NCI-H748 (cell line): ENCODE data around the gene HMGCS1.
"Not testable (repeated sequence)": the region's sequence is repeated elsewhere in the genome, so short reads cannot be mapped to it uniquely, and the experiment has no call there.

Experiments used
- DNase-seq: peaks from one replicate; lab custom pipeline; 2025; ENCODE audit not compliant: unreplicated experiment; lab: John Stamatoyannopoulos, UW

HMGCS1 gene

DNA sequence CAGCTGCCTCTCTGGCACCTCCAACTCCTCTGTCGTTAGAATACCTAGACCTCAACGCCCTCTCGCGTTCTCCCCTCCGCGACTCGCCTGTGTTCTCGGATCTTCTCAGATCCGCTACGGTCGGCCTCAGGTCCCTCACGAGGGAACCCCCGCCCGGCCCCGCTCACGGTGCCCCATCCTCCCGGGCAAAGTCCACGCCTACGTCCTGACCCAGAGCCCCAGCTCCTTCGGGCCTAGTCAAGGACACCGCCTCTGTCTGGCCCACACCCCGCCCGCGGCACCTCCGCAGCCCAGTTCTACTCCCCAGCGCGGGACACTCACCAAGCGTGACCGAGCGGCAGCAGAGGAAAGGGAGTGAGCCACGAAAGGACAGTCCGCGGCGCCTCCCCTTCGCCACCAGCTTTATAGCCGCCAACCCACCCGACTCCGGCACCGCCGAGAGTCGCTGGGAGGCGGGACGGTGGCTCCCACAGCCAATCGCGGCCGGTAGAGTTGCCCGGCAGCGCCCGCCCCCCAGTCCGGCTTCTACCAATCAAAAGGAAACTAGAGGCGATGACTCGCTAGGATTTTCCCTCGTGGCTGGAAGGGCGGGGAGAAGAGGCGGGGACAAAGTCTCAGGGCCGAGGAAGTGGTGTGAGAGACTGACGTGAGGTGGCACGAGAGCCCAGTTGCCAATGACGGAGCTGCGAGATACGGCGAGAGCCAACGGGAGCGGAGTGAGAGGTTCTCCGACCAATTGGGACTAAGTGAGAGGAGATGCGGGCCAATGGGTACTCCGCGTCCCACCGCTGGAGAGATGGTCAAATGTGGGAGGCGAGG, at the start of gene HMGCS1:
Gene HMGCS1, minus strand, starts transcription at position 378 of the 819 bp plus-strand sequence. CDS start 14,447 bp downstream, outside the sequence.
- peak; percentile 100 for DNase-seq

DNA sequence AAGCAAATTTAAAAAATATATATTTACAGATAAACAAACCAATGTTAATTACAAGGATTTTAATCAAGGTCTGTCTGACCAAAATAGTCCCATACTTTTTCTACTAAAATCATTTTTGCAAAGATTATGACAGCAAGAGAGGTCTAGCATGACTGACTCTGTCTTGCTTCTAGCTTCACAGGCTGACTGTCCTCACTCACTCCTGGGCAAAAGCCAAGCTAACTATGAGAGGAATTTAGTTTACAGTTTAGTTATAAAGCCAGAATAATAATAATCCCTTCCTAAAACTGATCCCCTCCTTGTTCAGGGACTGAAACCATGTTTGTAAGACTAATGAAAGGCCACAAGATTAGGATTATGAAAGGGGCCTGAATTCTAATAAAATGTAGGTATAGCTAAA, 45.5 kb upstream of the HMGCS1 start:
- DNase-seq: no peak

DNA sequence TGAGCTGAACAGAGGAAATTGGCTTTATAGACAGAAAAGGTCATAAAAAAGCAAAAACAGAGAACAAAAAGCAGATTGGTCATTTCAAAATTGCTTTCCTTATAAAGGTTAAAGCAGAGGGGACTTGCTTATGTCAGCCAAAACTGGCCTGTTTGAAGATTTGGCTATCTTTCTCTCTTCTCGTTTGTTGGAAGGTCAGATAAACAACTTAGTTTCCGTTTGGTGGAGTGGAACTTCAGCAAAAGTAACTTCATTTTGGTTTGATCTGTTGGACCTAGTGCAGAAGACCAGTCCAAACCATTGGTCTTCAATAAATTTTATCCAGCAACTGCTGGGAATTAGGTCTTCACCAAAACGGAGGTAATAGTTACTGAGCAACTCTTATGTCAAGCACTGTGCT, 45.1 kb upstream of the HMGCS1 start:
- DNase-seq: no peak

DNA sequence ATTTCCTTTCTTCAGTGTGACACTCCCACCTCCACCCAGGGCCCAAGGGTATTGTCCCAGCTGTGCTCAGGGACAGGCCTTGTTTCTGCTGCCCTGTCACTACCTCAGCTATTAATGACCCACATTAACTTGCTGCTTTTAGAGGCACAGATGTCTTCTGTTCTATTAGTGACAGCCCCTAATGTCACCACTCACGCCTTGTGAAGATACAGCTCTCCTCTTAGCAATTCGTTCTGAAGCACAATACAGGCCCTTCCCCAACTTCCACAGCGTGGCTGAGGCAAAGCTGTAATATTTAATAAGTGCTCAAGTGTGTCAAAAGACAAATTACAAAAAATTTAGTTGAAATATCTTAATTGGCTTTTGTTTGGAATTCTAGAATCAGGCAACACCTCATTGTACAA, 44.7 kb upstream of the HMGCS1 start:
- DNase-seq: no peak

DNA sequence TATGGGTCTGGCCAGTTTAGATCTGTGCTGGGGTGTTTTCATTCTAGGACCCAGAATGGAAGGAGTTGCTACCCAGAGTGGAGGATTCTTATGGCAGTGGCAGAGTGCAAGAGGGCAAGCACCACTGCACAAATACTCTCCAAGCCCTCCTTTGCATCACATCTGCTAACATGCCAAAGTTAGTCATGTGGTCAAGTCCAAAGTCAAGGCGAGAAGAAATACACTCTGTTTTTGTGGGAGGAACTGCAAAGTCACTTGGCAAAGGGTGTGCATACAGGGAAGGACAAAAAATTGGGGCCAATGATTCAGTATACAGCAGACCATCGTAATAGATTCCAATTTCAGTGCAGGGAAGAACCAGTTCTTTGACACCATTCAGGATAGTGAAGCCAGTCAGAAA, 43.9 kb upstream of the HMGCS1 start:
- DNase-seq: no peak

DNA sequence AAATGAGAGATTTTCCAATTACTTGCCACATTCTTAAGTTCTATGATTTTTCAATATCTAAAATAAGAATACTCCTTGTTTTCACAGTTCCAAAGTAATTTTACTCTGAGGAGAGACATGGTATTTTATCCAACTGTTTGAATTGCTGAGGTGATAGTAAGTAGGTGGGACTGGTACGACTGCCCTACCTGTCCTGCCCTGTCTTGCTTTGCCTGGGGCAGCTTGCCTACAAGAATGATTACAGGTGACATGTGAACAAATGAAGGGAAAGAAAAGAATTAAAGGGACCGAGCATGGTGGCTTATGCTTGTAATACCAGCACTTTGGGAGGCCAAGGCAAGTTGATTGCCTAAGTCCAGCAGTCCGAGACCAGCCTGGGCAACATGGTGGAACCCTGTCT, 41.6 kb upstream of the HMGCS1 start:
- no peak for DNase-seq

DNA sequence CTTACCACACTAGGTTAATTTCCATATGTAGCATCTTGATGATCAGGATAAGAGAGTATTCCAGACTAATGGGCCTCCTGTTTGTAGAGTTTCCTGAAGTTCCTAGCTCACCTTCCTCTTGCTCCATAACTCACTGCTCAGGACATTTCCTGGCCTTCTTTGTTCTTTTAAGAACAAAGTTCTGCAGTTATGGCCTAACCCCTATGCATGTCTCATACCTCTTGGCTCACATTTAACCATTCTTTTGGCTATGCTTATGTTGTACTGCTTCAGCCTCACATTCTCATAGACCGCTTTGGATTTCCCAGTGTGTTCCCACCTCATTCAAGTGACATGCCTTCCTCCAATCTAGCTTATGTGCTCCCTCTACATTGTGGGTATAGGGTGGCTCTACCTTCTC, 40.5 kb upstream of the HMGCS1 start:
- DNase-seq: no peak

DNA sequence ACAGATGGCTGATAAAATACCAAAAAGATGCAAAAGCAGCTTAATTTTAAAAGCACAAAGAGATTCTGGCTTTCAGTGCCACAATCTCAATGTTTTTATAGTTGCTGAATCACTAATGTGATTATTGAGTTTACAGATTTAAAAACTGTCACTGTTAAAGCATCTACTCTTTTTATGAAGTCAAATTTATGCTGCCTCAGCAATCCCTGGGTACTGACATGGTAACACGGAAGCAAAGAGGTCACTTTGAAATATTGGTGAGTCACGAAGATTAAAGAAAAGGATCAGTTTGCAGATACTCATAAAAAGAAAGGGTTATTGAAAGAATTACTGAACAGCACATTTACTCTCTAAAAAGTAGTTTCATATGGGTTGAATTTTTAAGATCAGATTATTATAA, 39.7 kb upstream of the HMGCS1 start:
- no peak for DNase-seq

DNA sequence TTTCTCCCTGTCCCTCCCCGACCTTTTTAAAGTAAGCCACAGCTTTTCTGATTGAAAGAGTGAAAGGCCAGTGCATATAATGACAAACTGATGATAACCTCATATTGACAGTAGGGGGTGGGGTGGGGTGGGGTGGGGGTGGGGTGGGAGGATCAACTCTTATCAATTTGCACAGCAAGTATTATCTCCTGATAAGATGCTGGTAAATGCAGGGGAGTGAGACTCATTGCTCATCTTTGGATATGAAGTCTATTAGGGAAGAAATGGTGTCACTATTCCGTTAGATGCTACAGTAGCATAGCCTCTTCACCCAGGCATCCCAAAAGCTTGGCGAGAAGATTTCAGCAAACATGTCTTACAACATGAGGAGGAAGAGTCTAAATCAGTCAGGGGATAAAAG, 38.9 kb upstream of the HMGCS1 start:
- no peak for DNase-seq

DNA sequence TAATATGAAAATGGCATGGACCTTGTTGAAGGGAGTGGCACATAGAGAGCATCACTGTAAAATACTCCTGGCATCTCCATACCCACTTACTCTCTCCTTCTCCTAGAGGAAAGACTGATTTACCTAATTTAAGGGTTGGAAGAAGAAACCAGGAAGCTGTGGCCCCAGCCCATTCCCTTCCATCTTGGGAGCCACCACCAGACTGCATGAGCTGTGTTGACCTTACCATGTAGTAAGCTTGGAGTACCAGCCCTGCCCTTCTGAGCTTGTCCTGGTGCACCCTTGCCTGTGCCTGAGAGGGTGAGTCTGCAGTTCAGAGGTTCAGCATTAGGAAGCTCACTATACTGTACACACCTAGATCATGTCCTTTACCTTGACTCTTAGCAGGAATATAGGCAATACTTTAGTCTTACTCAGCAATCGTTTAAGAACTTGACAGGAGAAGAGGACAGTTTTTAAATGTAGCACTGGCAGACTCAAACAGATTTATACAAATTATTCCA, 35.7 kb upstream of the HMGCS1 start:
- DNase-seq: no peak

DNA sequence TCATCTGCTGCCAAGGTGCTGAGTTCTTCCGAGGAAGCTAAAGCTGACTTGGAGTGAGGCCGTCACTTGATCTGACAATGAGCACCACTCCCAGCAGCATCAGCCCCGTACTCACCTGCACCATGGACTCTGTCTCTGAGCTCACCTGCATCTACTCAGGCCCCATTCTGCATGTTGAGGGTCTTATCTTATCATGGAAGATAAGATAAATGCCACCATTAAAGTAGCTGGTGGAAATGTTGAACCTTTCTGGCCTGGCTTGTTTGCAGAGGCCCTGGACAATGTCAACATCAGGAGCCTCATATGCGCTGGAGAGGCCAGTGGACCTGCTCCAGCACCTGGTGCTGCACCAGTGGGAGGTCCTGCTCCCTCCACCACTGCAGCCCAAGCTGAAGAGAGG, 35.0 kb upstream of the HMGCS1 start:
- DNase-seq: no peak

DNA sequence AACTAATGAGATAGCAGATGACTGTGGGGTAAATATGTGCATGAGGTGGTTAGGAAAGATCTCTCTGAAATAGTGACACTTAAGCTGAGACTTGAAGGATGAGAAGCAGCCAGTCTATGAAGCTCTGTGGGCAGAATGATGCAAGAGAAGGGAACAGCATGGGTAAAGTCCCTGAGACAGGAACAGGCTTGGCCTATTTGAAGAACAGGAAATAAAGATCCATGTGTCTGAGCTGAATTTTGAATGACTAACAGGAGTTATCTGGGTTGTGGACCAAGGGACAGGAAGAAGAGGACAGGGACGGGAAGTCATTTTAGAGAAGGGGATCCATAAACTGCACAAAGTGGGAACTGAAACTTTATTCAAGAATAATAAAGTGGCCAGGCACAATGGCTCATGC, 25.6 kb upstream of the HMGCS1 start:
- no peak for DNase-seq

DNA sequence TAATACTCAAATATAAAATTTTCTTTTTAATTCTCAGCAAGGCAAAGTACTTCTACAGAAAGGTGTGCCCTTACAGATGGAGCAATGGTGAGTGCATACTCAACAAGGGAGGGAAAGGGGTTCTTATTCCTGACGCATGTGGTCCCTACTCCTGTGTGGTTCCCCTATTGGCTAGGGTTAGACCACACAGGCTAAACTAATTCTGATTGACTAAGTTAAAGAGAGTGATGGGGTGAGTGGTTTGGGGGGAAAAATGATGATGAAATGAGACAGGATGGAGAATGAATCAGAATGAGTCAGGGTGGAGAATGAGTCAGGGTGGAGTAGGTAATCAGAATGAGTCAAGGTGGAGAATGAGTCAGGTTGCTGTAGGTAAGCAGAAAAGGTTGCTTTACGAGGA, 22.9 kb upstream of the HMGCS1 start:
- DNase-seq: no peak

DNA sequence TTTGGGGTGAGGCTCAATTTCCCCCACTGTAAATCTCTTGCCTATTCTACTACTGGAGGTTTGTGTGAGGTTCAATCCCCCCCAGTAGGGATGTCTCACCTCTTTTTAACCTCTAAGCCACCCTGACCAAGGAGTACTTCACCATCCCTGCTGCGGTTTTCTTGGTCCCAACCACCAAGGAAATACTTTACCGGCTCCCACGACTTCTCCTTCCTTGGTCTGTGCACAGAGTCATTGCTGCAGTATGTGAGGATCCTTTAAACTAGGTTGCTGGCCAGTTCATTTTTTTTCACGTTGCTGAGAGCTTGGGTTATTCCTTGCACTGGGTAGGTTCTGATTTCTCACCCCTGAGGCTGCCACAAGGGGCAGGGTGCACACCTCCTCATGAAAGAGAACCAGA, 22.5 kb upstream of the HMGCS1 start:
- DNase-seq: no peak

DNA sequence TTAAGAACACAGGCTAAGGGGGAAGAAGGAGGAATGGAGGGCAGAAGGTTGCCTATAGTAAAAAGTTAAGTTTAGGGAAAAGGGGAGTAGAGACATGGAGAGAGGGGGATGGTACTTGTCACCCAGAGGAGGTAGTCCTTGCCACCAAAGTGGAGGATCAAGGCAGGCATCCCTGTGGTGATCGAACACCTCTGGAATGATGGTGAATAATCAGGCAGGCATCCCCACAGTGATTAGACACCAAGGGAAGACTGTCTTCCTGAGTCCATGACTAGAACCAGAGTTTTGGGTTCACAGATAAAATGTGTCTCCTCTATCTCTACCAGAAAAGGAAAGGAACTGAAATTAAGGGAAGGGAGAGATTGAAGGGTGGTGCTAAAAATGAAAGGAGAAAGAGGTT, 19.2 kb upstream of the HMGCS1 start:
- DNase-seq: no peak

DNA sequence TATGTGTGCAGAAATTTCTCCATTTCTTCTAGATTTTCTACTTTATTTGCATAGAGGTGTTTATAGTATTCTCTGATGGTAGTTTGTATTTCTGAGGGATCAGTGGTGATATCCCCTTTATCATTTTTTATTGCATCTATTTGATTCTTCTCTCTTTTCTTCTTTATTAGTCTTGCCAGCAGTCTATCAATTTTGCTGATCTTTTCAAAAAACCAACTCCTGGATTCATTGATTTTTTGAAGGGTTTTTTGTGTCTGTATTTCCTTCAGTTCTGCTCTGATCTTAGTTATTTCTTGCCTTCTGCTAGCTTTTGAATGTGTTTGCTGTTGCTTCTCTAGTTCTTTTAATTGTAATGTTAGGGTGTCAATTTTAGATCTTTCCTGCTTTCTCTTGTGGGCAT, 12.4 kb upstream of the HMGCS1 start:
- not testable (repeated sequence) for DNase-seq

DNA sequence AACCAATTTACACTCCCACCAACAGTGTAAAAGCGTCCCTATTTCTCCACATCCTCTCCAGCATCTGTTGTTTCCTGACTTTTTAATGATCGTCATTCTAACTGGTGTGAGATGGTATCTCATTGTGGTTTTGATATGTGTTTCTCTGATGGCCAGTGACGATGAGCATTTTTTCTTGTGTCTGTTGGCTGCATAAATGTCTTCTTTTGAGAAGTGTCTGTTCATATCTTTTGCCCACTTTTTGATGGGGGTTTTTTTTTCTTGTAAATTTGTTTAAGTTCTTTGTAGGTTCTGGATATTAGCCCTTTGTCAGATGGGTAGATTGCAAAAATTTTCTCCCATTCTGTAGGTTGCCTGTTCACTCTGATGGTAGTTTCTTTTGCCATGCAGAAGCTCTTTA, 10.3 kb upstream of the HMGCS1 start:
- DNase-seq: not testable (repeated sequence)

DNA sequence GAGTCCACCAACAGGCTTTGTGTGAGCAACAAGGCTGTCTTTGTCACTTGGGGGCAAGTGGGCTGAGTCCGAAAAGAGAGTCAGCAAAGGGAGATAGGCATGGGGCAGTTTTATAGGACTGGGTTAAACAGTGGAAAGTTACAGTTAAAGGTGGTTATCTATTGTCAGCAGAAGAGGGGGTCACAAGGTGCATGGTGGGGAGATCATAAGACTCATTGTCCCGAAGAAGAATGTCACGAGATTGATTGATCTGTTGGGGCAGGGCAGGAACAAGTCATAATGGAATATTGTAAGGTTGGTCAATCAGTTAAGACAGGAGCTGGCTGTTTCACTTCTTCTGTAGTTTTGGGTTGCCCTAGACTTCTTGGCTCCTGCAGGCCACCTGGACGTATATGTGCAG, 7.6 kb upstream of the HMGCS1 start:
- no peak for DNase-seq

DNA sequence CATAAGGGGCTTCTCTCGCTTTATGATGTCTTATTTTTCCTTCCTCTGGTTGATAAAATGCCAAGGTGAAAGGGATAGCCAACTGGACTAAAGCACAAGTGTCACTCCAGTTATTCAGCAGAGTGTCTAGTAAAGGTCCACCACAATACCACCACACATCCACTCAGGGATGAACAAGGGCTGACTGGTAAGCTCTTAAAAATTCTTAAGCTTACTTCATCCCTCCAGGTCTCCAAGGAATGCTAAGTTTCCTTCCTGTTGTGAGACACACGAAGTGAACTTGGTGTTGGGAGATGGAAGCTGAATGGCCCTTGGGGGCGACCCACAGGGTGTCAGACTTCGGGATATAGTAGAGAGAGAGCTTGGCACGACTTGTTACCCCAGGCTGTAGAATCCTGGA, 3.2 kb upstream of the HMGCS1 start:
- no peak for DNase-seq

DNA sequence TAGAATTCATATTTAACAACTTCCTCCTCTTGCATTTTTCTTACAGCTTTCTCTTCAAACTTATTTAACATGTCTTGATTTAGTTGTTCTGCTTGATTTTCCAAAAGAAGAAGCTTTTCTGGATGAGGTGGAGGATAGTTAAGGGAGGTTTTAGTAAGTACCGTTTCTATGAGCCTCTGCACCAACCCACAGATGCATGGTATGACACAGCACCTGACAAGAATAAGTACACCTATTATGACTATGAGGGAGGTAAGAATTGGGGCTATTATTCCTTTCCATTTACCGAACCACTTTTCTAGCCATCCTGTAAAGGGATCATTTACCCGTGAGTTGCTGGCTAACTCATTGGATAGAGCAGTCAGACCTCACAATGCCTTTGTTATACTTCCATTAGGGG, 2.5 kb upstream of the HMGCS1 start:
- no peak for DNase-seq

DNA sequence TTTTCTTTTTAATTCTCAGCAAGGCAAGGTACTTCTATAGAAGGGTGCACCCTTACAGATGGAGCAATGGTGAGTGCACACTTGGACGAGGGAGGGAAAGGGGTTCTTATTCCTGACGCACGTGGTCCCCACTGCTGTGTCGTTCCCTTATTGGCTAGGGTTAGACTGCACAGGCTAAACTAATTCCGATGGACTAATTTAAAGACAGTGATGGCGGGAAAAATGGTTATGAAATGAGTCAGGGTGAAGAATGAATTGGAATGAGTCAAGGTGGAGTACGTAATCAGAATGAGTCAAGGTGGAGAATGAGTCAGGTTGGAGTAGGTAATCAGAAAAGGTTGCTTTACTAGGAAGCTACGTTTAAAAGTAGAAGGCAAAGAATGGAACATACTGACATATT, 2.1 kb upstream of the HMGCS1 start:
- no peak for DNase-seq

DNA sequence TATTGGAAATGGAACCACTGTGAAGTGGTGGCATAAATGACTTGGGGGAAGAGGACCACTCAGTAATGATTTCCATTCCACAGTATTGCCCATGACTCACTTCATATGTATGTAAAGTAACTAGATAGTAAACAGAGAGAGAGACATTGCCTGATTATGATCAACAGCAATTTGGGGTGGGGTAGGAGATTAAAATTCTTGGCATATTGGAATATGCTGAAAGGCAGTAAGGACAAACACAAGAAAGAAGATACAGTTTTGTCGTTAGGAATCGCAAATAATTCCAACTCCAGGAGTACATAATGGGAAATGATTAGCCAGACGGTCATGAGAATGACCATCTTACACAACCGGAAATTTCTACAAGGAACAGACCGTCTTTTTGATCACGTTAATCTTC, 1.5 kb upstream of the HMGCS1 start:
- peak; percentile 37 for DNase-seq

DNA sequence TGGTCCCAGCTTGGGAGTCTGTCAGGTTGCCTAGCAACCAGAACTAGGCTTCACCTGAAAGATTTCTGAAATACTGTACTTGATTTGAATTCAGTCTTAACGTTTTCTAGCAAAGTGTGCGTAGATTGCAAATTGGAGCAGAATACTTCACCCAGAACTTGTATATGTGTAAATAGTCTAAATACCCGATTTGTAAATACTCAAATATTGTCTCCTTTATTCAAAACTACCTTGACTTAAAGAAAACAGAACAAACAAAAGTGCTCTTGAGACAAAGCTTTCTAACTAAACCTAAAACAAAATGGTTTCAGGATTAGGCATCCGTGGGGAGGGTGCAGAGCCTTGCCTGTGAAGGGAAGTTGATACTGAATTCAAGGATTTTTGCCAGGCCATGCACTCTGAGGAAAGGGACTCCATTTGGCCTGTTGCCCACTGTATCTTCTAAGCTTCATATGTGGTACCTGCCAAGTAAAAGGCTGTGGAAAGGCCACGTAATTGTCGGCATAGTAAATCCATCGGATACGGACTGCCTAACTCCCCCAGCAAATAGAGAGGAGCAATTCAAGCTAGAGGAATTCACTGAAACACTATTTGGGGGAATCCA, 744 bp upstream of the HMGCS1 start:
- peak; percentile 91 for DNase-seq
